ENCODE data around the gene SPAG16.

The SPAG16 gene

DNA sequence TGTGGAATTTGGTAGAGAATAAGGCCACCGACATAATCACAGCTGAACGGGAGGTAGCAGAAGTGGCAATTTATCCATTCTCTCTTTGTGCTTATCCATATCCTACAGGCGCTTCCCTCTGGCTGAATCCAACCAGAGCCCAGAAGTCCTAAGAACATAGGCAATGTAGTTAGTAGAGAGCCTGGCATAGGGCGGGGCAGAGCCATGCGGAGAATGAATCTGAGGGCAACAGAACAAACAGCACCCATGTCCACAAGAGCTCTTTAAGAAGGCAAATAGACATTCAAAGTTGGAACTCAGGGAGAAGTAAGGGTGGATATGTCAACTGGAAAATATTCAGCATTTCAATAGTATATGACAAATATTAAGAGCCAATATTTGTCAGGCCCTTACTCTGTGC lies 820.7 kb downstream of the SPAG16 start:
- no peak for DNase-seq

DNA sequence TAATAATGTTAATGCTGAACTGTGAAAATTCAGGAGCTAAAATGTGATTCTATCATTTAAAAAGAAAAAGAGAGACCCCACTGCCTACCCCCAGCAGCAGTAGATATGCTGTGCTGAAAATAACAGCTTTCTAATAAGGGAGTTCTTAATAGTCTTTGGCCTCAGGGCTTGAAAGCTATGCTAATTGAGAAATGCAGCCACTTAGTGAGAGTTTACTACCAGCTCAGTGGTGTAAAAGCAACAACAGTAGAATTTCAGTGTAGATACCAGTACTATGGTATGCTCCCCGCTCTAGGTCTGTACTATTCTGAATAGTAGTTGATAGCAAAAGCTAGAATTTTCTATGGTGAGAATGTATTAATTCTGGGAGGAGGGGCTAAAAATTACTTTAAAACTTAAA lies 823.5 kb downstream of the SPAG16 start:
- DNase-seq = no peak

DNA sequence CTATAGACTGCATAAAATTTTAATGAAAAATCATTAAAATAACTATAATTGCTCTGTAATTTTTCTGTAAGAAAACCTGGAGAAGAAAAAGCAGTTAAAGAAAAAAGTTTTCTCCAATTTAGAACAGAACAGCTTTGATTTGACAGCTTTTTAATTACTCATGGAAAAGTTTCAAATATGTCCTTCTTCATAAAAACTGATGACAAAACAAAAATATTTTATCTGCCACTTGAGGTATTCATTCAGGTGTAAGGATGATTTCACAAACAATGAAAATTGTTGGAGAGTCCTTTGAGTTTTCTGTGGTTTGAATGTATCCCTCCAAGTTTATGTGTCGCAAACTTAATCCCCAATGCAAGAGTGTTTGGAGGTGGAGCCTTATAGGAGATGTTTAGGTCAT lies 824.3 kb downstream of the SPAG16 start:
- DNase-seq = no peak

DNA sequence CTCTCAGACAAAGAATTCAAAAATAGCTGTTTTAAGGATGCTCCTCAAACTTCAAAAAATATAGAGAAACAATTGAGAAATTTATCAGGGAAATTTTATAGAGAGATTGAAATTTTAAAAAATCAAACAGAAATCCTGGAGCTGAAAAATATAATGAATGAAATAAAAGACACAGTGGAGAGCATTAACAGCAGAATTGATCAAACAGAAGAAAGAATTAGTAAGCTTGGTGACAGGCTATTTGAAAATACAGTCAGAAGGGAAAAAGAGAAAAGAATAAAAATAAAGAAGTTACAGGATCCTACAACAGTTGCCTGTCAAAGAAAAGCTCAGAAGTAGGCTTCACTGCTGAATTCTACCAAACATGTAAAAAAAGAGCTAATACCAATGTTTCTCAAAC lies 832.8 kb downstream of the SPAG16 start:
- no peak for DNase-seq

DNA sequence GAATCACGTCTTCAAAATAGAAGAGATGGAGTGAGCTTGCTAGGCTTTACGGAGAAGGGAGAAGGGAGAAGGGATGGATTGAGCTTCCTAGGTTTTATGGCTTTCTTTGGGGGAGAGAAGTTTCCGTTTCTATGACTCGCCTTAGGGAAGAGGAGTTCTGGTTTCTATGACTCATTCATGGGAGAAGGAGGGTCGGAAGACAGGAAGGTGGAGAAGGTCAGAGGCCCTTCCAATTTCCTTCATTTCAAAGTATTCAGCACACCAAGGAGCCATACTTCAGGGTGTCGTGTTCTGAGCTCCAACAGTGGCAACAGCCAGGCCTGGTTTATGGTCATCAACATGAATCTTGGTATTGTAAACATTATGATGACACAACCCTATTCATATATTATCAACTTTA lies 841.9 kb downstream of the SPAG16 start:
- DNase-seq = no peak

DNA sequence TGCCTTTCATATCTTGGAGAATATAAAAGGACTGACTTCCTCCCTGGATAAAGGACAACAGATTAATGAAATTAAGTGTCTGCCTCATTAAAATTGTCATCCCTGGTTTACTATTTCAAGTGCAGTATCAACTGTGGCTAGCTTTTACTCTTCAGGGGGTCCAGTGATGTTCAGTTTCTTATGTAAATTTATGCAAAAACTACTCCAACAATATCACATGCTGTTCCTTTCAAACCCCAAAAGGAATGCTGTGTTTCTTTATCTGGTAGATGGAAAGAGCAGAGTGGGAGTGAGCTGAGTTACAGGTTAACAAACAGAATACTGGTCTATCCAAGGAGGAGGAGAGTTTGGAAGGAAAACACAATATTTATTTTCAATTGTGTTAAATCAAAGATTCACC lies 842.9 kb downstream of the SPAG16 start:
- no peak for DNase-seq

DNA sequence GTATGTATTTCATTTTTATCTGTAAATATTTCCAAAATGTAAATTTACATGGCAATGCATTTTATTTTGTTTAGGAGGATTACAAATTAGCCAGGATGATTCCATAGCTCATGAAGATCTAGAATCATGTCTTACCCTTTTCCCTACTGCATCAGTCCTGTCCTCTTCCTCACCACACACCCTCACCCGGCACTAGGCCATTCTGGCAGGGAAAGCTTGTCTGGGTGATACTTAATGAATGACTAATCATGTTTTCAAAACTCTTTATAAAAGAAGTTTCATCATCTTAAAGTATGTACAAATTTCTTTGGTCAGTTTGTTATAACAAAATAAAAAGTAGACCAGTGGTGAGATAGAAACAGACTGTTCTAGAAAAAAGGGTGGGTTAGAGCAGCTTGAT lies 843.3 kb downstream of the SPAG16 start:
- DNase-seq = no peak

DNA sequence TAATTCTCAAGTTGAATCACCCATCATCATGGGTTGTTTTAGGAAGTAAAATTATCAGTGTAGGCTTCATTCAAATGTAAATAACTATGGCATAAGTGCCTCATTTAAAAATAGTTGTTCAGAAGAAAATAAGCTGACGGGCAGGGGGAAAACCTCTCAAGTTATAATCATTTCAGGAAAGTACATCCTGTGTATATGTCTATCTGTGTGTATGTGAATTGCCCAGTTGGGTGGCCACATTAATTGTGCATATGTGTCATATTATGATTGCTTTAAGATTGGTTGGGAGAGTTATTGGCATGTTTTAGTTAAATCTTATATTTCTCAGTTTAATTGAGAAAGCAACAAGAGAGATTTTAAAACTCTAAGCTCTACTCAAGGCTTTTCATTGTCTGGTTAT lies 843.8 kb downstream of the SPAG16 start:
- no peak for DNase-seq

DNA sequence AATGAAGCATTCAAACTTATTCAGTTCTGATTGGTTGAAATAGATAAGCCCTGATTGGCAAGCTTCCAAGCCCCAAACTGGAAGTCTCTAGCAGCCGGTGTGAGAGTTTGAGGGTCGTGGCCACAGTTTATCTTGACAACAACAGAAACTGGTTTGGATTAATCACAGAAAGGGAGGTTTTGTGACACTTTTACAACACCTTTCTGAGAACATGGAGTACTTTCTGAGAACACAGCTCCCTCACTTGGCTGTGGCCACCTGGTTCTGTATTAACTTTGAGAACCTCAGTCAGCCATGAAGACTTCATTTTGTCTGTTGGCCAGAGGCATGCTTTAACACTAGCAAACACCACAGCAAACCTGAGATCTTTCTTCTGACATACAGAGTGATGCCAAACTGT lies 845.9 kb downstream of the SPAG16 start:
- no peak for DNase-seq

DNA sequence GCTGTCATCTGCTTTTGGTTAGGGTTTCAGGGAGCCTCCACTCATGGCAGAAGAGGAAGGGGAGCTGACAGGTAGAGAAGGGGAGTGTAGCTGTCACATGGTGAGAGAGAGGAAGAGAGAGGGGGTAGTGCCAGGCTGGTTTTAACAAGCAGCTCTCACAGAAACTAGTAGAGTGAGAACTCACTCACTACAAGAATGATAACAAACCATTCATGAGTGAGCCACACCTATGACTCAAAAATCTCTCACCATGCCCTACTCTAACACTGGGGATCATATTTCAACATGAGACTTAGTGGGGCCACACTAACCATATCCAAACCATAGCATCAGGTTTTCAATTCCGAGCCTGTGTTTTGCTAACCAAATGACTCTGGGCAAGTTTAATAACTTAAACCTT lies 851.7 kb downstream of the SPAG16 start:
- no peak for DNase-seq

DNA sequence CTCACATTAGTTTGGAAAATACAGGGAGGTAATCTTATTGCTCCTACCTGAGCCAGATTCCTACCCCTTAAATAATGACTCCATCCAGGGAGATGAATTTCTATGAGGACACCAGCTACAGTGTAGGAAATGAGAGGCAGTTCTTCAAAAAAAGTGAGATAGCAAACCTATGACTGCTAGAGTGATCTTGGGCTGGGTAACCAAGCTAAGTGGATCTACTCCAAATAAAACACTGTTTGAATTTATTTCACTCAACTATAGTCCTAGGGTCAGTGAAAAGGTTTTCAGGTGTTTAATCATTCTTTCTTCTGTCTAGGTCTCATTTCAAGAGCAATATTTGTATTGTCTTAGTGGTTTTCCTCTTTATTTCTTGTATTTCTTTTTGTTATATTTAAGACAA lies 854.5 kb downstream of the SPAG16 start:
- DNase-seq = no peak

DNA sequence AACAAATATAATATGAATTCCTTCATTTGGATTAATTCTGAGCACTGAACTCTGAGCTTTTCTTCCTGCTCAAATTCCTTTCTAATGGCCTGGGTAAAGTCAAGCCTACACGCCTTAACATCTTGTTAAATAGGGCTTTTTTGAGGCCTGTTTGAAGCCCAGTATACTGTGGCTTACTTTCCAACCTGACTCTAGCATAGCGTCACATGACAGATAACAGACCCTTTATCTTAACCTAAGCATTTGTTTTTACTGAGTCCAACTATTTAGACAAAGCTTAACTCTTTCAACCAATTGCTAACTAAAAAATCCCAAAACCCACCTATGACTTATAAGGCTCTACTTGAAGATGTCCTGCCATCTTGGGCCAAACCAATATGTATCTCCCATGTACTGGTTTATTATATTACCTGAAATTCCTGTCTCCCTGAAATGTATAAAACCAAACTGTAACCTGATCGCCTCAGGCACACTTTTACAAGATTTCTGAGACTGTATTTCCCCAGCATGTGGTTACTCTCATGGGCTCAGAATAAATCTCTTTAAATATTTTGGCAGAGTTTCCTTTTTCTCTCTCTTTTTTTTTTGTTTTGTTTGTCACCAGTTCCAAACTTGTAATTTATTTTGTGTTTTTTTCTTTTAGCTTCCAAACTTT lies 855.5 kb downstream of the SPAG16 start:
- DNase-seq = no peak

DNA sequence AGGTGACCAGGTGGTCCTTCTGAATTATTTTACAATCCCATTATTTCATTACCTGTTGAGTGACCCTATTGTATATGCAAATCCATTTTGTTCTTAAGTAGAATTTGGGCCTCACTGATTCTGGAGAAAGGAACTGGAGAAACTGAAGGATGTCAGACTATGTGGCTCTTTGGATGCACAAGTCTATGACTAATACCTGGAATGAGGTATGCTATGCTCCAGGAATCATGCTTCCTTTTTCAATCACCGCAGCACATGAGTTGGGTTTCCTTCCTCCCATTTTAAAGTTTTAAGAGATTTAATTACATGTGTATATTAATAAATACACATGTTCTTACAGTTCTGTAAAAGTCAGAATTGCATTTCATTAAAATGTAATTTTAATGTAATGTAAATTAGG lies 872.7 kb downstream of the SPAG16 start:
- no peak for DNase-seq

DNA sequence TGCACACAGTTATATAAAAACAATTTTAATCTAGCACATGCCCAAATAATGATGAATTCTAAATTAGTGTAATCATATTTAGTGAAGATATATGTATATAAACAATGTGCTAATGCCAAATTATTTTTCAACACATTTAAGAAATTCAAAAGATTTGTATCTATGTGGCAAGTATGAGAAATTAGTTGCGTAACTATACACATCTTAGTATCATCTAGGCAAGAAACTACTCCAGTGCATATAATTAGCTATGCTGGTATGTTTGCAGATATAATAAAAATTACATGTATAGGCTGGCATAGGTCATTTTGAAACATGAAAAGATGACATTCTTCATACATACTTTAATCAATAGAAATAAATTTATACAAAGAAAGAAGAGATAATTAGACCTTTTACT lies 874.6 kb downstream of the SPAG16 start:
- no peak for DNase-seq

DNA sequence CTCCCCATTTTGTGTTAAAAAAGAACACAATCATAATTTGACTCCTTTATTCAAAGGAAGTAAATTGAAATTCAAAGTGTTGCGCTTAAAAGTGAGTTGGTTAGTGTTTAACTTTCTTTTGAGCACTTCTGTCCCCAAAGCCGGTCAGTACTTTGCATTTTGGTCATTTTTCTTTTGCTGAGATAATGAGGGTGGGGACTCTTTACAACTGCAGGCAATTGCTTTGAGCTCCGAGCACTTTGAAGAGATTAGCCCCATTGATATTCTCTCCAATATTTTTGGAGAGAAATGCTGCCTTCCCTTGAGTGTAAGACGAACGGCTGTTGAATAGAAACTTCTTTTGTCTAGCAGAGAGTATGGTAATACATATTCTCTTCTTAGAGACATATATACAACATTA lies 885.0 kb downstream of the SPAG16 start:
- no peak for DNase-seq

DNA sequence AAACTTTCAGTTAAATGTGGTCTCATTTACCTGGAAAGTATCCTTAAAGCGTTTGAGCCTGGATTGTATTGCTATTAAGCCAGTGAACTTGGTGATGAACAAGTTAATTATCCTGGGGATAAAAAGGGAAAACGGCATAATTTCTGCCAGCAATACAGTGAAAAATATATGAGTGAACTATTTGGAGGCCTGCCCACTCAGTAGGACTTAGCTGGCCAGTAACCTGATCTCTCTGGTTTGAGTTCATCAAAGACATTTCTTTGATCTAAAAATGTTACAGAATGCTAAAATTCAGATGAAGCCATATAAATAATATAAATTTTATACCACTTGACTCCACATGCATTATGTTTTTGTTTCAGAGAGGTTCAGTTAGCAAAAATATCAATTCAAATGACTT lies 885.5 kb downstream of the SPAG16 start:
- no peak for DNase-seq

DNA sequence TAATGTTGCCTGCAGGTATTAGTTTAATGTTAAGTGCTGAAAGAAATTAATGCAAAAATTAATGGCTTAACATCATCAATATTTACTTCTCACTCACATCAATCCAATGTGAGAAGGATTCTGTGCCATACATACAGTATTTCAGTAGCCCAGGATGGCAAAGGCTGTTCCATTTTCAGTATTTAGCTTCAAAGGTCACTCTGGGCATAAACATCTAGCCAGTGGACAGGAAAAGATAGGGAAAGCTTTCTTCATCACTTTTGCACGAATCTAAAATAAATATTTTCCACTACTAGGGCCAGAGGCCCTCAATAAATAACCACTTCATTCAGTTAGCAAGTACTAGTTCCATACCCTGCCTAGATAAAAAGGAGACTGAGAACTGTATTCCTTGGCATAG lies 890.3 kb downstream of the SPAG16 start:
- no peak for DNase-seq

DNA sequence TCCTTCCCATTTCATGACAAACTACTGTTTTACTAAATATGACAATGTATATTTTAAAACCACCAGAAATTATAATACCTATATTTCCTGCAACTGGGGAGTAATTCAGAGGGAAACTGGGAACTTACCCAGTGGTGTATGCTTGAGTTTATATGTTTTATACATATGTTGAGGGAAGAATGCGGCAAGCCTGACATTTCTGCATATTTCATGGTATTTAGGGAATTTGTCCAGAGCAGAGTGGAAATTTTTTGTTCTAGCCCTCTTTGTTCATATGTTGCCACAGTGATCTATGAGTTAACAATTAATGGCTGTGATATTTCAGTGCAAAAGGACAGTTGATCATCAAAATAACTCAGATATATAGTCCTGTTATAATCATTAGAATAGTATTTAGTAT lies 895.8 kb downstream of the SPAG16 start:
- DNase-seq = no peak

DNA sequence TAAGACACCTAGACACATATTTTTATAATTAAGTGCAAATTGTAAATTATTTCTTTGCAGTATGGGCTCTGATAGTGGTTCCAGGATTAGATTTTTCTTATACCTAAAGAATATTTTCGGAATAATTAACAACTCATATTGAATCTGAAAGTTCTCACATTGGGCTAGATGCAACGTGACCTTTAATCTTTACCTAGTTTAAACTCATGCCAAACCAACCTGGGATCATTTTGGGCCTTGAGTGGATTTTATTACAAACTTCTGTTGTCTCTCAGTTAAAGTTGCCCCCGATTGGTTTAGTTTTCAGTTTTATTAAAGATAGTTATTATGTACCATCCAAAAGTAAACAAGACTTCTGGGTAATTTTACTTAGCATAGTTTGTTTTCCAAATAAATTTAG lies 896.4 kb downstream of the SPAG16 start:
- no peak for DNase-seq

DNA sequence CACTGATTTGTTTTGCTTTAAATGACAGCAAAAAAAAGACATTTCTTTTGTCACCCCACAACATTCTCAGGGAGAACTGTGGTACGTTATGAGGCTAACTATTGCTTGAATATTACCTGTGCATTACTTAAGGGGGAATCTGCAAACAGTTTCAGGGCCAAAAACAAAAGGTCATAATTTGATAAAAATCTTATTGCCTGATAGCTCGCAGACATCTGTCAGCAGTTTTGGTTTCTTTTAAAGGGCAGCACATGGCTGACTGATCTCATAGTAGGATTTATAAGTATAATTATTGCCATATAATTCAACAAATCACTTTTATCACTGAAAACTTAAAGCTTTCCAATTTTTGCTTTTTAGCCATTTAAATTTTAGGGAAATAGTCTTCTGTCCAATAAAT lies 900.2 kb downstream of the SPAG16 start:
- DNase-seq = no peak

DNA sequence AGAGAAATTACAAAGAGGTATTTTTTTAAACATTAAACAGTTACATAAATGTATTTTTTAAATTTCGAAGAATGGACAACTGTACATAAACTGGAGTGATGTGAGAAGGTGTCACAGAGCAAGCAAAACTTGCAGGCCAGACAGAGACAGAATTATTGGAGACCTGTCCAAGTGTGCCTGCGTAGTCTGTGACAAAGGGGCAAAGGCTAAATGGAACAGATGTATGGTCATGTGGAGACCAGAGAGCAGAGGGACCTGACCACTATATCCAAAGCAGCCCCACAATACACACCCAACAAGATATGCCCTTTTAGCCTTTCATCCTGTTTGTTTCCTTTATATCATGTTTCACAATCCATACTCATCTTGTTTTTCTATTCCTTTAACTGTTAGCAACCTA lies 901.3 kb downstream of the SPAG16 start:
- no peak for DNase-seq

DNA sequence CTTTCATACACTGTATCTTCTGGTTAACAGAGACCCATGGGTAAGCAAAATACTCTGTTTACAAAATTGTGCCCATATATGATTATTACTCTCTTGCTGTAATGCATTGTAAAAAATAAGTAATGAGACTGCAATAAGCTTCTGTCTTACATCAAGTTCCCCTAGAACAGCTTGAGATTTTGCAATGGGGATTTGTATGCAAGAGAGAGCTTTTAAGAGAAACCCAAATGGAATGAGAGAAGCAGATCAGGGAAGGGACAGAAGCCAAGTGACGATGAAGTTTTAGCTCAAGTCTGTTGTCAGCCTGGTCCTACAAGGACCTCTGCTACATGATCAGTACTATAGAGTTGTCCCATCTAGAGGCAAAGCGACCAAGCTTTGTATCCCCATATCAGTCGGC lies 908.4 kb downstream of the SPAG16 start:
- no peak for DNase-seq

DNA sequence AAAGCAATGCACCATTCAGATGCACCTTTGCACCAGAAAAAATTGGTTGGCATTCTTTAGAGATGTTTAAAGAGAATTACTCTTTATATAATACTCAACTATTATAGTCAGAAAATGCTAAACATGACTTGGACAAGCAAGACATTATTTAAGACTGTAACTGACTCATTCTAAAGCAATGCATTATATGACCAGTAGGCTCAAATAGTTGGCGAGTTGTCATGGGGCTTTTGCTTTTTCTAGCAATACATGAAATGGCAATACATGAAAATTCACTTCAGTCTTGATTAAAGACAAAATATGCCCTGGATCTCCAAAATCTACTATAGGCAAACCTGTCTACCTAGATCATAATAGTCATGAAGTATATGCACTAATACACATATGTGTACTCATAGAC lies 909.7 kb downstream of the SPAG16 start:
- no peak for DNase-seq

DNA sequence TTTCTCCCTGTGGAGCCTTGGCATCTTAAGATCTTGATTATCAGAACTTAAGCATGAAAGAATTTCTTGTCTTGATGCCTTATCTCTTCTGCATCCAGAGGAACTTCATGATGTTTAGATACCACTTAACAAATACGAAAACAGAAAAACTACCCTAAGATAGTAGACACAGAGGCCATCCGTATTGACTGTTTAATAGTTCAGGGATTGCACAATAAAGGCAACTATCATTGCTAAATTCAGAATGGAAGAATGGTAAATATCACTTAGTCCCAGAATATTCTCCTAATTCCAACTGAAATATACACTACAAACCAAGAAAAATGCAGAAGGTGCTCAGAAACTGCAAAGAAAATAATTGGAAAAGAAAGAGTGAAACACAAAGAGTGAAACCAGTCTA lies 912.0 kb downstream of the SPAG16 start:
- DNase-seq = no peak

DNA sequence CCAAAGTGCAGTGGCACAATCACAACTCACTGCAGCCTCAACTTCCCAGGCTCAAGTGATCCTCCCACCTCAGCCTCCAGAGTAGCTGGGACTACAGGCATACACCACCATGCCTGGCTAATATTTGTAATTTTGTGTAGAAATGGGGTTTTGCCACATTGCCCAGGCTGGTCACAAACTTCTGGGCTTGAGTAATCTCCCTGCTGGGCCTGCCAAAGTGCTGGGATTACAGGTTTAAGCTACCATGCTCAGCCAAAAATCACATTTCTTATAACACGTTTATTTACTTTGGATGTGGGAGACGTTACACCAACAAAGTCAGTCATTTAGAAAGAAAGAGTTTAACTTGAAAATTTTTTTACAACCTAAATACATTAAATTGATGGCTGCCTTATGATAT lies 917.6 kb downstream of the SPAG16 start:
- no peak for DNase-seq

DNA sequence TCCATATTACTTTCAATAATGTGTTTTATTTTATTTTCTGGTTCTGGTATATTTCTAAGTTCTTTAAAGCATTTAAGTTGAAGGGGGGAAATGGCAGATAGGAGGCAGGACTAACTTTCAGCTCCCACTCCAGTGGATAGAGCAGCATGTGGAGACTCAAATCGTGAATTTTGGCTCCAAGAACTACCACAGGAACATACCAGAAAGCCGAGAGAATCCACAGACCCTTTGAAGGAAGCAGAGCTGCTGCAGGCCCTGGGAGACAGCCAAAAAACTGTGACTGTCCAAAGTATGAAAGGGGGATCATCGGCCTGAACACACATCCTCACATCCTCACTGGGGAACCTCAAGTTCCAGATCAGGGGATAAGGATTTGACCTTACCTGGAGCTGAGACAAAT lies 919.0 kb downstream of the SPAG16 start:
- no peak for DNase-seq

Measured in cortex of kidney (tissue), 1 donor.